Stimulated activated CD4-positive, alpha-beta T cell treated with anti-CD3 and anti-CD28 coated beads, Interleukin-15, amount 100 ng/mL, for 1 hour (primary cell): ENCODE results near the gene OR51A4.
"Not testable (repeated sequence)": the region's sequence is repeated elsewhere in the genome, so short reads cannot be mapped to it uniquely, and the experiment has no call there.

Experiments used
- DNase-seq, 2 donors: peaks; one replicate each; pipeline ENCODE4 v3.0.0-alpha.2; 2020; ENCODE audit warnings: low read depth in 1 of 2, low spot score in 1 of 2

Gene OR51A4, protein sequence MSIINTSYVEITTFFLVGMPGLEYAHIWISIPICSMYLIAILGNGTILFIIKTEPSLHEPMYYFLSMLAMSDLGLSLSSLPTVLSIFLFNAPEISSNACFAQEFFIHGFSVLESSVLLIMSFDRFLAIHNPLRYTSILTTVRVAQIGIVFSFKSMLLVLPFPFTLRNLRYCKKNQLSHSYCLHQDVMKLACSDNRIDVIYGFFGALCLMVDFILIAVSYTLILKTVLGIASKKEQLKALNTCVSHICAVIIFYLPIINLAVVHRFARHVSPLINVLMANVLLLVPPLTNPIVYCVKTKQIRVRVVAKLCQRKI

DNA sequence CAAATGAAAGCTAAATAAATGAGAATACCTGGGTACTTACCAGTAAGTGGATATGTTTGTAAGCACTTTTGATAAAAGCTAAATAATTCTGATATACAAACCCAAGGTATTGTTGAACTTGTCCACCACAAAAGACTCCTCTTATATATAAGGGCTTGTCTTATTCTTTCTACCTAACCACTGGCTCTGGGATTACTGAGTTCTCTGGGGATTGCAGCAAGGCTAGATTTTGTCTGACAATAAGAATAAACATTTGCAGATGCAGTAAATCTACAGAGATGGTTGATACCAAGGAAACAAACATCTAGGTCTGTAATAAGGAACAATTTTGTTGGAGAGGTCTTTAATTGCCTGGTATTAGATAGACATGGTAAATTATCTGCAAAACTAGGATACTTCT lies at the start of gene OR51A4:
Gene OR51A4 (minus strand): TSS at position 101 of the 400 bp plus-strand sequence. CDS start 505 bp downstream, outside the sequence.
- DNase-seq = no peak

DNA sequence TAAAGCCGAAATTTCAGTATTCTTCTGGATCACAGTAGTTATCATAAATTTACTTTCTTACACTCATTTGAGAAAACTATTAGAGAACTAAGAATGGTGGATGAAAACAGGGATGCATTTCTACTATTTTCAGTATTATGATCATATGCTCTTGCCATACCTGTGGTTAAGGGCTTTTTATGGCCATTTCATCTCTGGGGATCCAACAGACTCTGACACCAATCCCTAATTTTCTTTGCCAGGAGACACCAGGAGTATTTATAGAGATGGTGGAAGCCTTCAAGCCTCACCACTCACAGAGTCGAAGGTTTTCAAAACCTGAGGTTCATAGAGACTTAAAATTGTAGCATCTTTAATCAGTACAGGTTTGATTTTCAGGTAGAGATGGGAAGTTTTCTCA lies 47.1 kb upstream of the OR51A4 start, which contains the start of gene OR51L1:
Gene OR51L1 (plus strand): TSS at position 301 of the 400 bp plus-strand sequence. CDS start 4,132 bp downstream, outside the sequence.
- no peak for DNase-seq

DNA sequence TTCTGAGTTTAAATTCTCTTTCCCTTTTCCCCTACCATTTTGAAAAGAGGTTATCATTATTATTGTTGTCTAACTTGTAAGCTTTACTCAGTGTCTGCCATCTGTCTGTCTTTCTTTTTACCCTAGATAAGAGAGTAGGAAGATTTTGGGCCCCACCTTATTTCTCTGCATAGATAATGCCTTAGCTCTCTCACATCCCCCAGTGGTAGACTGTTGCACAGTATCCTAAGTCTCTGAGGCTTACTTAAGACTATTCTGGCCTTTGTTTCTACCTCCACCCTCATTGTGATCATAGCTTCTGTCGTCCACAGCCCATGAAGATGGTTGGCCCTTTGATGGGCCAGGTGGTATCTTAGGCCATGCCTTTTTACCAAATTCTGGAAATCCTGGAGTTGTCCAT lies 43.7 kb upstream of the OR51A4 start:
- DNase-seq = no peak

DNA sequence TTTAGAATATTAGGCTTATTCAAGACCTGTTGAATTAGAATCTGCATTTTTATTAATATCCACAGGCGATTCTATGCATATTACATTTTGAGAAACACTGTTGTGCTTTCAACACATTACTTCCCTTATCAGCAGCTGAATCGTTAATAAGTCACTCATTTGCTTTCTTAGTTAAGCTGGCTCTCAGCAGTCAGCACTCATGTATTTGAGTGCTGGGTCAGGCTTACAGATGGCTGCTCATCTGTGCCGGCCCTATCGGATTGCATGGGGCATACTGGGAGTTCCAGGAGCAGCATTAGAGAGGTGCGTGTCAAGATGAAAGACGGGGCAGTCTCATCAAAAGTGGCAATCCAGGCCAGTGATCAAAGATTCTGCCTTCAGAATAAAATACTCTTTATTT lies 36.4 kb upstream of the OR51A4 start:
- no peak for DNase-seq

DNA sequence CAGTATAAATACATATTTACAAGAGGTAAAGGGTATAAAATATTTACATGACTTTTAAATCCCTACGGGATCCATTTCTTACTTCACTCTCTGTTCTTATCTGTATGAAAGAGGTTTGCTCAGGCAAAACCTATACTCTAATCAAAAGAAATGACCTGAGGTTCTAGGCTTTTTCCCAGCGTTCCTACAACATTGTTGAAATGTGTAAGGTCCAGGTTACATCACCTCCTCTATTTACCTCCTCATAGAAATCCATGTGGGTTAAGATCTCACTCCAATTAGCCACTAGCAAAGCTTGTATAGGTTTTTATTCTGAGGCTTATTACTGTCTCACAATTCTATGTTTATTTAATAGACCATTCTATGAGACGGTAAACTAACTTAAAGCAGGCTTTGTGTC lies 35.3 kb upstream of the OR51A4 start:
- no peak for DNase-seq

DNA sequence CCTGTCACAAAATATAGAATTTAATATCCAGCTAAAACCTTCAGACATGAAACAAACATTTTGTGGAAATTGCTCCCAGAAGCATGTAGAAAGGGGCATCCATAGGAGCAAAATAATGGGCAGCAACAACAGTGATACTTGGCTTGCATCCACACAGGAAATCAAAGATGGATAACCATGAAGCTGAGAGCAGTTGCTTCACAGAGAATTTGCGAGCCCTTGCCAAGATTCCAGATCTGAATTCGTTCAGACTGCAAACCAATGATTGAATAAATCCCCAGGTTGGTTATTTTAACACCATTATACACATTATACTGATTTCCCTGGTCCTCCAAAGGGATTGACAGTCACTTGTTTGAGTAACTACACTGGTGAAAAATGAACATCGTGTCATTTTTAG lies 31.6 kb upstream of the OR51A4 start:
- DNase-seq = no peak

DNA sequence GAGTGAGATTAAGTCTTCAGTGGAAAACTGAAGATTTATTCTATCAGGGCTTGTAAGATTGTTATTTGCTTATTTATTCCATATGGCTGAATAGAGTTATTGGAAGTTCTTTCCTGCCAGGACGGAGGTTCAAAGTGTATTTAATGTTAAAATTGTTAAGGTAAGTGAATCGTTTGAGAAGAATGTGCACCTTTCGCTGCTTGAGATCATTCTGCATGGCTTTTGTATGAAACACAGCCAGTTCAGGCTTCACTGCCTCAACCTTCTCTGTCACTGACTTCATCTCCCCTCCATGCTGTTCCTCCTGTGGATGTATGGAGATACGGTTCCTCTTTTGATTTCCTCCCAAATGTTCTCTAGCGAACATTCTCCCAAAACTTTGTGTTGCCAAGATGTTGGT lies 28.0 kb upstream of the OR51A4 start:
- no peak for DNase-seq

DNA sequence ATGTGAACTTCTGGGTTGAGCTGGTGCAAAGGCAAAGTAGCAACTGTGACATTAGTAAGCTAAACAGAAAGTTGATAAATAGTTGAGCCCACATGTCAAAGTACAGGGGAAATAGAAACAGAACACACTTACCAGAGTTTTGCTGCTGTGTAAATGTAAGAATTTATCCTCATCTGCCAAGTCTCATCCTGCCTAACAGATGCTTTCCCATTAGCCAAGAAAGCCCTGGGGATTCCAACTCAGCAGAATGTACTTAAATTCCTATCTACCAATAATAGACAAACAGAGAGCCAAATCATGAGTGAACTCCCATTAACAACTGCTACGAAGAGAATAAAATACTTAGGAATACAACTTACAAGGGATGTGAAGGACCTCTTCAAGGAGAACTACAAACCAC lies 15.4 kb upstream of the OR51A4 start:
- DNase-seq = no peak

DNA sequence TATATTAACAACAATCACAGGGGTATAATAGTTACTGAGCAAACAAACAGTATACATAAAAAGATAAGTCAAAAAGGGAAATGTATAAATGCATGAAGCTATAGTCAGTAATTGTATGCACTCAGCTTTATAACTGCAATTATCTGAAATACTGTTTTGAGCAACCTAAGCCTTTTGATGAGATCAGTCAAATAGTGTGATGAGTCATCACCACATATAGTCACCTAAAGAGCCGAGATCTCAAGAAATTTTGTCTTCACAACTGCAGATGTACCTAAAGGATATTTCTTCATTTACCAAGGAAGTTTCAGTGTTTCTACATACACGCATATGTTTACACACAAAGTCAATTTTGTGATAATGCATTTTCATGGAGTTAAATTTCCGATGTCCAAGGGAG lies 13.5 kb upstream of the OR51A4 start:
- no peak for DNase-seq

DNA sequence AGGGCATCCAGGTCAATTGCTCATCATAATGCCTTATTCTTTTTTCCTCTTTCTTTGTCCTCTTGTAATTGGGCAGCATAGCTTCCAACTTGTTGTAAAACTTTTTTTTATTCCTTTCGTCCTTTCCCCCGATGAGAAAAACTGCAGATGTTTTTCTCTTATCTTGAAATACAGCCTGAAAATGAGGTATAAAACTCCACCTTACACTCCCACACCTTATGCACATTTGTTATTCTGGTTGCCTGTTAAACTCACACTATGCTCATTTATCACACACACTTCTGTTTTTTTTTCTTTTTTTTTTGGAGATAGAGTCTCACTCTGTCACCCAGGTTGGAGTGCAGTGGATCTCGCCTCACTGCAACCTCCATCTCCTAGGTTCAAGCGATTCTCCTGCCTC lies 10.0 kb upstream of the OR51A4 start:
- no peak for DNase-seq

DNA sequence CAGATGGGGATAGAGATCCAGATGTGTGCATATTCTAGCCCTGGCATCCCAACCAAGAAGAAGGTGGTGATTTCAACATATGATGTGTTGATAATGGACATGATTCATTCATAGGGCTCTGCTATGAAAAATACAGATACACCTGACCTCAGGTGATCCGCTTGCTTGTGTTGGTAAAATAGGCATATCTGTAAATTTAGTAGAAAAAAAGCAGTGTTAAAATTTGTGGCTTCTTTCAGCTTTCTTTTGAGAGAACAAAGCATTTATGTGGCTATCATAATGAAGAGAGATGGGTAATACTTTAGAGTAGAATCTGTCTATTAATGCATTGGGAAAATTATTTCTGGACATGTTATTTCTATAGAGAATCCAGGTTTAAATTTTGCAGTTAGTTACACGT lies 8.2 kb upstream of the OR51A4 start, which contains the start of gene OR51A2:
Gene OR51A2 (minus strand): TSS at position 101 of the 400 bp plus-strand sequence. CDS start 0 bp downstream, at position 101.
- not testable (repeated sequence) for DNase-seq

DNA sequence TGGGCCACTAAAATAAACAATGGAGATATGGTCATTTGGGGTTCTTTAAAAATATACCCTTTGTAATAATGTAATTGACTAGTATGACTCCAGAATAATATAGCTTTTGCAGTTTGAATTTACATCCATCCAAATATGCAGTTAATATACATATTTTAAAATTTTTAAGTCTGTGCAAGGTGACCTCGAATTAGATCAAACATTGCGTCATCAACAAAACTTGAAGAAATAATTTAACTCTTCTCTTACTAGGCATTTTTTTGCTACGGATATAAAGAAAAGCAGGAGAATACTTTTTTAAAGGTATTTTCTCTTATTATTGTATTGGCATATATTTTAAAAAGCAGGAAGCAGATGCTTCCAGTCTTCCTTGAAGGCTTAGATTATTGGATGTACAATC lies 10.7 kb downstream of the OR51A4 start:
- no peak for DNase-seq

DNA sequence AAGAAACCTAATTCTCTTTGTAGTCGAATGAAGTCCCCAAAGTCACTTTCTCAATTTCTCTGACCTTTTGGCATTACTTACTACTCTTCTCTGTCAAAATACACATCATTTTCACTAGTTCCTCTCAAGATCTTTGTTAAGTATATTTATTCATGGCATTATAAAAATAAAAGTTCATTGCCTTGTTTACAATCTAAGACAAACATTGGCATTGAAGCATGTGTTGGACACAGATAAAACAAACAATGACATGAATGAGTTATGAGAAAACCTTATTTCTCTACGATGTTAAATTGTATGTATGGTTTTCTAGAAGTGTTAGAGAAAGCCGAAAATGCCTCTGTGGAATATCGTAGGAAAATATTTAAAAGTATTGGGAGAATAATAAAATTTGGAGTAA lies 14.7 kb downstream of the OR51A4 start:
- DNase-seq = no peak

DNA sequence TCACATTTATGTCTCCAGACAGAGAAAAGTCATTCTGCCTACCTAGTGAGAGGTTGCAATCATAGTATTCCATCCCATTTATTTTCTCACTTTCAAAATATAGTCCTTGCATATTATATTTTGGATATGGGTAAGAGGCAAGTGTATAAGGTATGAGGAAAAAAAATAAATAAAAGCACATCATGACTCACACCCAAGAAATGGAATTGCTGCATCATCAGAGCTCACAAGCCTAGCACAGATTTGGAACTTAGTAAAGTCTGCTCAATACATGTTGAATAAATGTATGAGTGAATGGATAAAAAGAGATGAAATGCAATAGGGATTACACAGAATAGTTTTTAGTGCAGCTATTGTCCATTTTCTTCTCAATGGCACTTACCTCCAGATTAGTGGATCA lies 20.8 kb downstream of the OR51A4 start:
- no peak for DNase-seq

DNA sequence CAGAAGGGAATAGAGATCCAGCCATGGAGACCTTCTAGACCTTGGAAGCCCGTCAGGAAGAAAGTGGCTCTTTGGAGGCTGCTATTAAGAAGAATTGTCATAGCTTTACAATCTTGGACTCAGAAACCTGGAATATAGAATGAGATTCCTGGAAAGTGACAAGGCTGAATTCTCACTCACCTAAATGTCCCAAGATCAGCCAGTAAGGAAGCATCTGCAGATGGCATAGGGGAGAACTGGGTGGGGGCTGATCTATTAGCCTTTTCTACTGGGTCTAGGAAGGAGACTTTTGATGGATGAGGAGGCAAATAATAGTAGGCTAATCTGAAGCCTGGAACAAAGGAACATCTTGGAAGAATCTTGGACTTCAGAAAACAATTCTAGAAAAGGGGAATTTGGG lies 23.2 kb downstream of the OR51A4 start, which contains the start of gene OR51G1:
Gene OR51G1 (minus strand): TSS at position 101 of the 400 bp plus-strand sequence. CDS start 0 bp downstream, at position 101.
- no peak for DNase-seq

DNA sequence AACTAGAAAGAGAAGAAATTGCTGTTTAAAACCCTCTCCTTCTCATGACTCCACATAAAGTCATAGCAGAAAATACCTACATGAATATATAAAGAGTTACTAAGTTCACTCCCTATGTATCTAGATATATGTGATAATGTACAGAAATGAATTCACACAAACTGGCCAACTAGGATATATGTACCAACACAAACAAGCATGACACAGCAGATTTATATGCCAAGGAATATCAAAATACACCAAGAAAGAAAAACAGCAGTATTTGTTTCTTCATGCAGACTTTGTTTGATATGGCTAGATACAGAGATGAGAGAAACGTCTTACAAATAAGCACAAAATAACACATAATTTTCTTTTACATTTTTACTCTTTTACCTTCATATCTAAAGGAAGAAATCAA lies 25.1 kb downstream of the OR51A4 start:
- DNase-seq = no peak

DNA sequence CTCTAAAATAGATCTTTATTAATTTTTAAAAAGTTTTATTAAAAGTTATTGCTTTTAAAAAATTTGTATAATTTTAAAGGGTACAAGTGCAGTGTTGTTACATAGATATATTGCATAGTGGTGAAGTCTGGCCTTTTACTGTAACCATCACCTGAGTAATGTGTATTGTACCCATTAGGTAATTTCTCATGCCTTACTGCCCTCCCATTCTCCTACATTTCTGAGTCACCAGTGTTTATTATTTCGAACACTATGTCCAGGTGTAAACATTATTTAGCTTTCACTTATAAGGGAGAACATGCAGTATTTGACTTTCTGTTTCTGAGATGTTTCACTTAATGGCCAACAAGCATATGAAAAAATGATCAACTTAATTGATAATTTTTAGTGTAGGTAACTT lies 25.6 kb downstream of the OR51A4 start:
- no peak for DNase-seq

DNA sequence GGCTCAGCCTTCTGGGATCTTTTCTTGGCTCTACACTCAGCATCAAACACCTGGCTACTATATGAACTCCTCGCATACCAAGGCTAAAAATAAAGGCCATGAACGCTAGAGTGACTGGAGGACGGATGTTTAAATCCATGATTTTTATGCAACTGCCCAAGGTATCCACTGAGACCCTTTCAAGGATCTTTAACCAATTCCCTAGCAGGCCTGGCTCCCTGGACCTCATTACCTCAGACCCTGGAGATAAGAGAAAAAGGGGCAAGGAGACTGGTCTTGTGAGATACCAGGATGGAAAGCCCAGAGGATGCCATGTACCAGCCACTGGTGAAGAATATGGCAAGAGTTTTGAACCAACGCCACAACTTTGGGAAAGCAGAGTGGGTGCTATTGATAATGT lies 28.2 kb downstream of the OR51A4 start, which contains the start of gene OR51G2:
Gene OR51G2 (minus strand): TSS at position 101 of the 400 bp plus-strand sequence. CDS start 3,687 bp downstream, outside the sequence.
- DNase-seq = no peak

DNA sequence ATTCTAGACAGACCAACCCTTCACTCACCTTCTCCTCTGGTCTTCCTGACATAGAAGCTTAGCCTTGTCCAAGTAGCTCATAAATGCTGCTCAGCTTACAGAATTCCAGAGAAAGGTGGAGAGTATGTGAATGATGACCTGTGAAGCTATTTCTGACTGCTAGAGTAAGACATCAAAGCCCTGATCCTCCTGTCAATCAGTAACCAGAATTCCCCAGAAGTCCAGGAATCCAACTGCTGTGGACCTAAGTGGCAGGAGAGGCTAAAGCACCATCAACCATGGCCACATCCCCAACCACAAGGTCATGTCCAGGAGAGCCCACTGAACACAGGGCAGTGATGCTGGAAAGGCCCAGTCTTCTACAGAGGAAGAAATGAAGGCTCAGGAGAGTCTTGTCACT lies 30.8 kb downstream of the OR51A4 start:
- DNase-seq = no peak

DNA sequence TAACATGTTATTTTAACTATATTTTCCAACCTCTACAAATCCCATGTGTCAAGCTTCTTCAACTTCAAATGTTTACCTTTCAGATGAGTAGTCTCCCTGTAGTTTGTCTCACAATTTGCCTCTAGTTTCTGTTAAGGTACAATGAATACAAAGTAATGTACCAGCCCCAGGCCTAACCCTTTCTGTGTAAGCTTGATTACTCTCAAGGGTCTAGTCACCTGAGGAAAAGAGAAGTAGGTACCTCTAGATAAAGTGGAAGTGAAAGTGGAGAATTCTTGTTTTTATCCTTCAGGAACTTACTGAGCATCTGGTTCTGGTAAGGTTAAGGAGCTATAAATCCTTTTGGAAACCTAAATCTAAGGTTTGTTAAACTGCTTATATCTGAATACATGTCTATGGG lies 43.9 kb downstream of the OR51A4 start, which contains the start of gene OR51A7:
Gene OR51A7 (plus strand): TSS at position 300 of the 400 bp plus-strand sequence. CDS start 3,587 bp downstream, outside the sequence.
- no peak for DNase-seq
